Hematopoietic multipotent progenitor cell treated with erythropoietin and hydrocortisone succinate and interleukin-3 and kit ligand, for 8 days (in vitro differentiated cells): ENCODE results near the gene KCNMA1.
A peak's percentile ranks its signal among the peaks of the same experiment; 100 is the strongest.

Source experiments
- DNase-seq: peaks from one replicate; pipeline ENCODE4 v3.0.0-alpha.2; 2015

KCNMA1 gene

GRCh38 chr10:77051837-77052236 is 585.8 kb downstream of the KCNMA1 start:
- no peak for DNase-seq

GRCh38 chr10:77049896-77050295 is 587.7 kb downstream of the KCNMA1 start:
- DNase-seq = no peak

GRCh38 chr10:77049146-77049545 is 588.5 kb downstream of the KCNMA1 start:
- no peak for DNase-seq

GRCh38 chr10:77045085-77045484 is 592.5 kb downstream of the KCNMA1 start:
- DNase-seq = no peak

- DNase-seq = no peak
These were observed 594.2 kb downstream of the KCNMA1 start for GRCh38 chr10:77043420-77043763.

GRCh38 chr10:77042706-77043419 is 594.7 kb downstream of the KCNMA1 start:
- no peak for DNase-seq

- DNase-seq = peak; percentile 82
These were observed 595.9 kb downstream of the KCNMA1 start for GRCh38 chr10:77041636-77042258.

- no peak for DNase-seq
These were observed 599.2 kb downstream of the KCNMA1 start for GRCh38 chr10:77038407-77038806.

- DNase-seq = no peak
These were observed 599.7 kb downstream of the KCNMA1 start for GRCh38 chr10:77037735-77038403.

- DNase-seq = peak; percentile 38
These were observed 600.4 kb downstream of the KCNMA1 start for GRCh38 chr10:77036993-77037734.

- DNase-seq = no peak
These were observed 601.3 kb downstream of the KCNMA1 start for GRCh38 chr10:77036276-77036675.

- DNase-seq = no peak
These were observed 602.8 kb downstream of the KCNMA1 start for GRCh38 chr10:77034795-77035194.

GRCh38 chr10:77034240-77034639 is 603.4 kb downstream of the KCNMA1 start:
- DNase-seq = no peak

GRCh38 chr10:77032188-77032570 is 605.4 kb downstream of the KCNMA1 start:
- DNase-seq = no peak

- DNase-seq = no peak
These were observed 605.9 kb downstream of the KCNMA1 start for GRCh38 chr10:77031531-77032187.

- no peak for DNase-seq
These were observed 606.6 kb downstream of the KCNMA1 start for GRCh38 chr10:77030974-77031373.

GRCh38 chr10:77029777-77030717 is 607.6 kb downstream of the KCNMA1 start:
- DNase-seq = no peak

GRCh38 chr10:77028042-77028441 is 609.6 kb downstream of the KCNMA1 start:
- no peak for DNase-seq

- peak; percentile 43 for DNase-seq
These were observed 610.0 kb downstream of the KCNMA1 start for GRCh38 chr10:77027576-77027975.

GRCh38 chr10:77027141-77027540 is 610.5 kb downstream of the KCNMA1 start:
- peak; percentile 5 for DNase-seq

GRCh38 chr10:77026148-77026547 is 611.5 kb downstream of the KCNMA1 start:
- DNase-seq = no peak

GRCh38 chr10:77024461-77024860 is 613.1 kb downstream of the KCNMA1 start:
- DNase-seq = no peak
